Body of pancreas (tissue), 4 donors: Measurements from ENCODE around the gene FIGN.

Experiments
- CTCF ChIP-seq, 7 experiments: fragments of 450-650 bp in 4 of 7; fragments of 200-600 bp in 3 of 7; sonication (generic) in 3 of 7; IDR thresholded peaks; one replicate each; pipeline ENCODE4 v1.5.1; 2016 to 2019; ENCODE audit warnings: antibody characterized with exemption in 7 of 7
- POLR2A ChIP-seq, 3 donors: fragments of 450-650 bp; IDR thresholded peaks; one replicate each; pipeline ENCODE4 v1.6.1; 2016; ENCODE audit warnings: antibody characterized with exemption in 3 of 3, mild to moderate bottlenecking in 2 of 3

GRCh38 chr2:163572850-163573249 lies 163.0 kb downstream of the FIGN start:
- TF ChIP-seq POLR2A (IDR thresholded peaks at IDR 0.05) (no peak), CTCF (IDR thresholded peaks at IDR 0.05) (no peak)
